SHP77 (cell line): Measurements from ENCODE around the gene CORO6.
A peak's percentile ranks its signal among the peaks of the same experiment; 100 is the strongest.

ENCODE experiments used
- DNase-seq, 2 experiments: peaks; one replicate each; lab custom pipeline; 2025; lab: John Stamatoyannopoulos, UW

The CORO6 gene

DNA sequence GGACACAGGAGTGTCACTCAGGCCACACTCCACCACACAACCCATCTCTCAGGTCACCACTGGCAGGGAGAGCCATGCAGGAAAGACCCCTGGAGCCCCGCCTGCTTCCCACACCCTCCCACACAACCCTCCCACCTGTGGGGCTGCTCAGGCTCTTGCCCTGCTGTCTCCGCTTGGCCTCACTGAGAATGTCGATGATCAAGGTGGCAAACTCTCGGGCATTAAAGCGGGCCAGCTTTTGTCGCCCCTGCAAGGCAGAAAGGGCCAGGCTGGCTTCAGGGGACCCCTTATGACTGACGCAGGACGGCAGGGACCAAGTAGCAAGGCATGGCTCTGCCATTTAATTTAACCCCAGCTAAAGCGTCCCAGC lies 45.7 kb downstream of the CORO6 start:
- DNase-seq = no peak

DNA sequence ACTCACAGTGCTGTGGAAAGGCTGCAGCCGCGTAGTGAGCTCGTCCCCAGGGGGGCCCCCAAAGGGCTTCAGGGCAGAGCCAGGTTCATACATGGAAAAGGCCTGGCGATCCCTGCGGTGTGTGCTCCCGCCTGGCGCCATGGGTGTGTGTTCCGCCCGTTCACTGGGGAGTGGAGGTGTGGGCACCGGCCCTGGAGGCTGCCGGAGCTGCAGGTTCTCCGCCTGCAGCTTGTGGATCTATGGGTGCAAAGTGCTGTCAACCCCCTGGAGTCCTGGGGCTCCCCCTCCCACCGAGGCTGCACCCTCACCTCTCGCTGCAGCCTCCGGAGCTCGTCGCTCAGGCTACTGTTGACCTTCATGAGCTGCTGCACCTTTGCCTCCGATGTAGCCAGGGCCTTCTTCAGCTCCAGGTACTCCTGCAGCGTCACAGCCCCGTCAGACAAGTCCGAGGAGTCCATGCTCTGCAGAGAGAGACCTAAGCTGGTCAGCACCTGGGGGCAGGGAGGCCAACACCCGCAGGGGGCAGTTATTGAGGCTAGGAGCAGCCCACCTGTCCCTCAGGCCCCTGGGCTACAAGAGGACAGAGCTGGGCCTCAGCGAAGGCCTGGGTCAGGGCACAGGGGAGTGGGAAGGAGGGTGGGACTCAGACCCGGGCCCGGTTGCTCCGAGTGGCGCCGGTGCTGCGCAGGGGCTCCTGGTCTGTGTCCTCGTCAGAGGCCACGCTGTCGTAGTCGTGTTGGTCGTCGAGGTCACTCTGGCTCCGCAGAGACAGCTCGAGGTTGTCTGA lies 46.3 kb downstream of the CORO6 start:
- DNase-seq = no peak

GRCh38 chr17:29575511-29576213 lies 47.0 kb downstream of the CORO6 start:
- no peak for DNase-seq

DNA sequence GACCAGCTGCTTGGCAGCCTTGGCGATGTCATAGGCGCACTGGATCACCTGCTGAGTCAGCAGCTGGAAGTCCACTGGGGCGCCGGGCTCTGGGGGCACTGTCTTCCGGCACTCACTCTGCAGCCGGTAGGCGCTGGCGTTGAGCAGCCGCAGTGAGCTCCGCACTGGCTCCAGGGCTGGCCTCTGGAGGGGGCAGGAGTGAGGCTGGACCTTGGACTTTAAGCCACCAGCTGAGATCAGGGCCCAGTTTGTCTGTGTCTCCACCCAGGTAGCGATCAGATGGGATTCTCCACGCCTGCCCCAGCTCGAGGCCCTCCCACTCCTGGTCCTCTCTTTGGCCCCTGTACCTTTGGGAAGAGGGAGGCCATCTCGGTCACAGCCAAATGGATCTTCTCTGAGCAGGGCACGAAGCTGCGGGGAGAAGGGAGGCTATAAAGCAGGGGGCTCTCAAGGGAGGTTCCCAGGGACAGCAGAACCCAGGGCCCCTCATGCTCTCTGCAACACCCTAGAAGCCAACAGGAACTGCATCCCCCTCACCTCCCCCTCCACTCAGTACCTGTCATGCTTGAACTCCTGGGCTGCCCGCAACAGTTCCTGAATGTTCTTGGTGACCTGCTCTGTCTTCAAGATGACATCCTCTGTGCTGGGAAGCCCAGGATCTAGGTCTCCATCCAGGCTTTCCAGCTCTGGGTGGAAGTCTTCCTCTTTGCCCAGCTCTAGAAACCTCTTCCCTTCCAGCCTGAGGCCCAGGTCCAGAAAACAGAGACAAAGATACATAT lies 47.8 kb downstream of the CORO6 start:
- DNase-seq = no peak

DNA sequence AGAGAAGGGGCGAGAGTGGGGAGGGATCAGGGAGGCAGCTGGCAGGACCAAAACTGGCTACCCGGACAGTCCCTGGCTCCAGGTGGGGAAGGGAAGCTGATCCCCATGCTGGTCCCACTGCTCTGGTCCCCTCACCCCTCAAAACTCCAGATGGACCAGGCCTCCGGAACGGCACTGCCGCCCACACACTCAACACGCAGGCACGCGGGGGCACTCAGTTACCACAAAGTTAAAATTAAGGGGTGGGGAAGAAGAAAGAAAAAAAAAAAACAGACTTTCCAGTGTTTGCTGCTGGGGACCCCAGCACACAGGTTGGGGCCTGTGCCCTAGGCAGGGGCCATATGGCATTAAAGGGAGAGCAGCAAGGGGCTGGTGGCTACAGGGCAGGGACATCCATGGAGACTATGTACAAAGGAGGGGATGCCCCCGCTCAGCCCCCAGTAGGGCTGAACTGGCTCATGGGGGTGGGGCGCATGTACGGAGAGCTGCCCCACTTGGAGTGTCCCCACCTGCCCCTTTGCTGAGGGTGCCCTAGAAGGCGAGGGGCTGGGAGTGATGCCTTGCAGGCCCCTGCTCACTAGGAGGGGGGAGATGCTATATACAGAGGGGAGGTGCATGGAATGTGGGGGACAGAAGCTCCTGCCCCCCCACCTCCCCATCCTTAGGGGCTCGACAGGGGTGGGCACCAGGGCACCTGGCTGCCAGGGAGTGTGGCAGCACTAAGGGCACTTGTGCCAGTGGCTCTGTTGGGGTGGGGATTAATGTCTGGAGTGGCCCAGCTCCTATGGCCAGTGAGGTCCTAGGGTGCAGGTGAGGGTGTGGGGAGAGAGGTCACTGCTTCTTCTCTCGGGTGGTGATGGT lies 48.6 kb downstream of the CORO6 start:
- no peak for DNase-seq

DNA sequence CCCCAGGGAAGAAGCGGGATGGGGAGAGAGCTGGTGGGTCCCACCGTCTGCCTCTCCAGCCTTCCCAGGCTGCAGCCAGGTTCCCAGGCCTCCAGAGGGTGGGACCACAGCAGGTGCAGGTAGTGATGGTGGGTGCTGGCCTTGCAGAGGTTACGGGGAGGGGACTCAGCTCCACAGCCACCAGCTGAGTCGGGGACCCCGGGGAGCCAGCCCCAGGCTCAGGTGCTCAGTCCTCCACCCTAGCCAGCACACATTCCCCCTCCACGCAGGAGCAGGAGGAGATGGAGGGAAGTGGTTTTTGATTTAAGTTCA lies 49.2 kb downstream of the CORO6 start:
- DNase-seq = no peak

DNA sequence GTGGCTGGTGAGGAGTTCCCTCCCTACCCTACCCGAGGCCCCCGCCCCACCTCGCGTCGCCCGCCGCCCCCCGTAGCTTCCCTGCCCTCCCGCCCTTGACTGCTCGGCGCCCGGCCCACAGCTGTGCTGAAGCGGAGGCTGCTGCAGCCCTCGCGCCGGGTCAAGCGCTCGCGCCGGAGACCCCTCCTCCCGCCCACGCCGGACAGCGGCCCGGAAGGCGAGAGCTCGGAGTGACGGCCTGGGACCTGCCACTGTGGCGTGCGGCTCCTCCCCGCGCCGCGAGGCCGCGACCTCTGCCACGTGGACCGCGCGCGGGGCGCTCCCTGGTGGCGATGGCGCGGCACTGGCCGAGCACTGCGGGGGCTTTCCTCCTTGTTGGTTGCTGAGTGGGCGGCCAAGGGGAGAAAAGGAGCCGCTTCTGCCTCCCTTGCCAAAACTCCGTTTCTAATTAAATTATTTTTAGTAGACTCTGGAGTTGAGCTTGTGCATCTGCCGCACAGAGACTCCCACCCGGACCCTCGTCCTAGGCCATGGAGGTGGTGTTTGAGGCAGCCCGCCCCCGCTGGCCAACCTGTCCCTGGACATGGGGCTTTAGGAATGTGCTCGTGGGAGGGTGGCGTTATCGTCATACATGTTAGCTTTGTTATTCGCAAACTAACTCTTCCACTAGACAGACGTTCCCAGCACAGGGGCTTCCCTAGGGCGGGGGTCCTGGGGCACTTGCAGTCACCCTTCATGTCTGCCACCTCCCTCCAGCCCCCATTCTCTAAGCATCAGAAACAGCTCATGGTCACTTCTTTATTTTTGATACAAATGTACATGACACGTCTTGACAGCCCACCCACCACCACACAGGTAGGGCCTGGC lies 49.8 kb downstream of the CORO6 start:
- DNase-seq = no peak

- no peak for DNase-seq
Measured at GRCh38 chr17:29571883-29572681, 50.6 kb downstream of the CORO6 start.

GRCh38 chr17:29571486-29571882 lies 51.2 kb downstream of the CORO6 start:
- no peak for DNase-seq

DNA sequence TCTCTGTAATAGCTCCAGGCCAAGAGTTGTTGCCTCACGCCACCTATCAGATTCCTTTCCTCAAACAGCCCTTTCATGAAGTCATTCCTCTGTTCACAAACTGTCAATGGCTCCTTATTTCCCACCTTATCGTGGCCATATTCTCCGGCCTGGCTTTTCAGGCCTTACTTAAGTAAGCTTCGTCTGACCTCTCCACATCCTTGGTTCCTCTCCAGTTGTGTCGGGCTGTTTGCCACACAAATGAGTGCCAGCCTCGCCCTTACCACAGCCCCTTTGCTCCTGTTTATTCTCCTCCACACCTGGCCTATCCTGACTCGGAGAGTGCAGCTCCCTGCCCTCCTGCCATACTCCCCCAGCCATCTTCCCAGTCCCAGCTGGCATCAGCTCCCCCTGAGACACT lies 52.2 kb downstream of the CORO6 start:
- DNase-seq = no peak

DNA sequence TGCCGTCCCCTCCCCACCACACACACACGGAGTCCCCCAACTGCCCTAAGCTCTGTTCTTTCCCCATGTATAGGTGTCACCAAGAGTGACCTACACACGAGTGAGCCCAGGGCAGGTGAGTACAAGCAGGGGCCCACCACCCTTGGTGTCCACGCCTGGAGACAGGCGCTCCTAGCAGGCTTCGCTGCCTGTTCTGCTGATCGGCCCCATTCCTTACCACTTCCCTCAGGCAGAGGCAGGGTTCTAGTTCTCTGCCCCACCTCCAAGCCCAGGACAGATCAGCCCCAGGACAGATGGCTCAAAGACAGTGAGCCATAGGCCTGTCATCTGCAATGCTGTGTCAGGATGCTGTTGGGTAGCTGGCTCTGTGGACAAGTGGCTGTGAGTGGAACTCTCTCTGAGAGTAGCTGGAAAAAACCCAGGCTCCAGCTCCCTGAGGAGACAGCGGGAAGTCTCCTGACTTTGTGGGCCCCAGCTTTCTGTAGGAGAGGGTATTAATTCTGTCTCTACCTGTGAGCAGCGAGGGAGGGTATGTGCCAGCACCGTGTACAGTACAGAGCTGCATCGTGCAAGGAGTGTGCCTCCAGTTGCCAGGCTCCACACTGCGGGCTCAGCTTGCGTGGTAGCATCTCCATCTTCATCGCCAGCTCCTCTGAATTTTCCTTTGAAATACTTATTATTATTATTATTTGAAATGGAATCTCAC lies 53.3 kb downstream of the CORO6 start:
- no peak for DNase-seq

DNA sequence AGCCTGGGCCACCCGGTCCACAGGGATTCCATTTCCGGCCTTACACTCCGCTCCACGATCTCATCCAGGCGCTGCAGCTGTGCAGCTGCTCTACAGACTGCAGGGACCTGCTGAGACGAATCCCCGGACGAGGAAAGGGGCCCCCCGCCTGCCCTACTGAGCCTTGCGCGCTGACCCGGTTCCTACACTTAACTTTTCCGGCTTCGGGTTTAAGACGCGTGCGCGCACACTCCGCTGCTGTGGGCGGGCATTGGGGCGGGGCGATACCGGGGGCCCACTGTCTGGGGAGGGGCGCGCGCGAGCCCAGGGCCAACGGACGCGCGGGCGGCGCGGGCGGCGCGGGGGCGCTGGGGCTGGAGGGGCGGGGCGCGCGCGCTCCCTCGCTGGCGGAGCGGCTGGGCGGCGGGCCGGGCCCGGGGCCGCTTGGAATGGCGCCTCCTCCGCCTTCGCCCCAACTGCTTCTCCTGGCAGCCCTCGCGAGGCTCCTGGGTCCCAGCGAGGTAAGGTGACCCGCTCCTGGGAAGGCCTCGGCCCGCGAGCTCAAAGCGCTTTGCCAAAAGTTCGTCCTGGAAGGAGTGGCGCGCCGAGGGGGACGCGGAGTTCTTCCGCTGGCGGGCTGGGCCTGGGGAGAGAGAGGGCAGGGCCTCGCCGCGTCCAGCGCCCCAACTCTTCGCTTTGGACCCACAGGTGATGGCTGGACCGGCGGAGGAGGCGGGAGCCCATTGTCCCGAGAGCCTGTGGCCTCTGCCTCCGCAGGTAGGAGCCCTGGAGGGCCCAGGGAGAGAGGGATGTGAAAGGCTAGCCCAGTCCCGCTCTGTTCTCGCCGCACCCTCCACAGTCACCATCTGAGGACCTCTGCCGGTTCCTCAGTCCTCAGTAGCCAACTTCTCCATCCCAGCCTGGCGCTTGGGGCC lies 54.1 kb downstream of the CORO6 start, which contains the start of gene TP53I13:
Gene TP53I13, plus strand, starts transcription at position 371 of the 914 bp plus-strand sequence. Its CDS starts 58 bp downstream, at position 429.
- DNase-seq = peak; percentile 55 to 84

- DNase-seq = peak; percentile 23 to 36
Measured at GRCh38 chr17:29567554-29568330, 55.0 kb downstream of the CORO6 start.

DNA sequence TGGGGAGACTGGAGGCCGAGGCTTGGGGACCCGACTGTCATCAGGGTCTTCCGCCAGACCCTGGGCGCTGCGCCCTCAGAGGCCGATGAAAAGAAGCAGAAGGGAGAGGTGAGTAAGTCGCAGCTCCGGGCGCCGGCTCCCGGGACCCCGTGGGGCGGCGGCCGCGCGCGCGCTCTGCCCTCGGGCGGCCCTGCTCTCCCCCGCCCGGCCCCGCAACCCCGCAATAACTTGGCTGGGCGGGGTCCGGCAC lies 55.5 kb downstream of the CORO6 start:
- no peak for DNase-seq

GRCh38 chr17:29566473-29567303 lies 56.0 kb downstream of the CORO6 start, which contains the start of gene ABHD15:
Gene ABHD15, minus strand, starts transcription at chr17:29567037. Its CDS starts 71 bp downstream, at chr17:29566966.
- peak; percentile 14 to 34 for DNase-seq

- peak; percentile 18 to 41 for DNase-seq
Measured at GRCh38 chr17:29565643-29566472, 56.9 kb downstream of the CORO6 start.
